ENCODE measurements around the gene ZNF501.

Gene ZNF501

GRCh38 chr3:44729384-44729910 is at the start of gene ZNF501:
TSS of gene ZNF501 (plus strand) at chr3:44729635. CDS start at chr3:44734422, 4,787 bp downstream.
- peak; percentile 57 for DNase-seq

GRCh38 chr3:44680921-44681455 is 48.4 kb upstream of the ZNF501 start:
- DNase-seq: no peak

- no peak for DNase-seq
Measured at GRCh38 chr3:44682182-44682896, 47.1 kb upstream of the ZNF501 start.

DNA sequence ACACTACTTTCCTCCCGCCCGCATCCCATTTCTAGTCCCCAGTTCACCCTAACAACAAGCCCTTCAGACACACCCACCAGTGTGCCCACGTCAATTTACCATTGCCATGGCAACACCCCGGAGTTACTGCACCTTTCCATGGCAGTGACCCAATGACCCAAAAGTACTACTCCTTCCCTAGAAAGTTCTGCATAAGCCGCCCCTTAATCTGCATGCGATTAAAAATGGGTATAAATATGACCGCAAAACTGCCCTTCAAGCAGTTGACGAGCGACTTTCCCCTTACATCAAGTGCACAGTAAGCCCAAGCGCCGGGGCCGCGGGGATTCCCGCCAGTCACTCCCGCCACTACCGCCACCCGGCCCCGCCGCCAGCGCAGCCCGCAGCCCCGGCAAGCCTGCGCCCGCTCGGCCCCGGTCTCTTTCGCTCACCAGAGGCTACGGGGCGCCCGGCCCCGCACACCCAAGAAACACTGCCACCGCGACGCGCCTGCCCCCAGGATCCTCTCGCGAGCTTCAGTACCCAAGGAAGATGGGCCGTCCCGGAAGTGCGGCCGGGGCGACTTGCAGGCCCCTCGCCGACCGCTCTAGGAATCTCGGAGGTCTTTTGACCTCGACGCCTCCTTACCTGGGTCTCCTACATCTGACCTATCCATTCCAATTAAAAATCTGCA is 44.2 kb upstream of the ZNF501 start:
- DNase-seq: peak; percentile 30

- DNase-seq: no peak
Measured at GRCh38 chr3:44687898-44688297, 41.5 kb upstream of the ZNF501 start.

DNA sequence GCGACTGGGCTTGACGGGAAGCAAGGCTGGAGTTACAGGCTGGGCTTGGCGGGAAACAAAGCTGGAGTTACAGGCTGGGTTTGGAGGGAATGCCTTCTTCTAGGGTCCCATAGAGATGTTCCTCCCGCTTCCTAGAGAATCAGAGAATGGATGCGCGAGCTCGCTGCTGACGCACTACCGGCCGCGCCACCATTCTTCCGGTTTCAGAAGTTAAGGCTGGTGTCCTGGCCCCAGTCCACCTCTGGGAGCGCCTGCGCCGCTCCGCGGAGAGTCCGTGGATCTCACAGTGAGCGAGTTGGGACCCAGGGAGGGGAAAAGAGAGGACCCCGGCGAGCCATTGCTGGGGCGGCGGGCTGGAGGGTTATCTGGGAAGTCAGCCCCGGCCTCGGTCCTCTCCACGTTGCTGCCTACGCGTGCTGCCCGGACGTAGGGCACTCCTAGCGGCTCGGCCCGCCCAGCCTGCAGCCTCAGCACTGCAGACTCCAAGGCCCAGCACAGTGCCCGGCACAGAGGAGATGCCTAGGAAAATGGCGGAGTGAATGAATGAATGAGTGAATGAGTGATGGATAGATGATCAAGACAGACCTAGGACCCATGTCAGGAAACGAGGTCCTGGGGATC is 16.9 kb upstream of the ZNF501 start, which contains the start of gene ZNF502:
Gene ZNF502, plus strand, starts transcription at position 206 of the 621 bp plus-strand sequence. CDS start 7,602 bp downstream, outside the sequence.
- peak; percentile 76 for DNase-seq

GRCh38 chr3:44721231-44722102 is 8.0 kb upstream of the ZNF501 start:
- DNase-seq: no peak

DNA sequence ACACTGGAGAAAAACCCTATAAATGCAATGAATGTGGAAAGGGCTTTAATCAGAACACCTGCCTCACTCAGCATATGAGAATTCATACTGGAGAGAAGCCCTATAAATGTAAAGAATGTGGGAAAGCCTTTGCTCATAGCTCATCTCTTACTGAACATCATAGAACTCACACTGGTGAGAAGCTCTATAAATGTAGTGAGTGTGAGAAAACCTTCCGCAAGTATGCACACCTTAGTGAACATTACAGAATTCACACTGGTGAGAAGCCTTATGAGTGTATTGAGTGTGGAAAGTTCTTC is 7.4 kb upstream of the ZNF501 start:
- DNase-seq: no peak

DNA sequence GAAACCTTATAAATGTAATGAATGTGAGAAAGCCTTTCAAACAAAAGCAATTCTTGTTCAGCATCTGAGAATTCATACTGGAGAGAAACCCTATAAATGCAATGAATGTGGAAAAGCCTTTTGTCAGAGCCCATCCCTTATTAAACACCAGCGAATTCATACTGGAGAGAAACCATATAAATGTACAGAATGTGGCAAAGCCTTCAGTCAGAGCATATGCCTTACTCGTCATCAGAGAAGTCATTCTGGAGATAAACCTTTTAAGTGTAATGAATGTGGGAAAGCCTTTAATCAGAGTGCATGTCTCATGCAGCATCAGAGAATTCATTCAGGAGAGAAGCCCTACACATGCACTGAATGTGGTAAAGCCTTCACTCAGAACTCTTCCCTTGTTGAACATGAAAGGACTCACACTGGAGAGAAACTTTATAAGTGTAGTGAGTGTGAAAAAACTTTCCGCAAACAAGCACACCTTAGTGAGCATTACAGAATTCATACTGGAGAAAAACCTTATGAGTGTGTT is 5.3 kb downstream of the ZNF501 start:
- no peak for DNase-seq

DNA sequence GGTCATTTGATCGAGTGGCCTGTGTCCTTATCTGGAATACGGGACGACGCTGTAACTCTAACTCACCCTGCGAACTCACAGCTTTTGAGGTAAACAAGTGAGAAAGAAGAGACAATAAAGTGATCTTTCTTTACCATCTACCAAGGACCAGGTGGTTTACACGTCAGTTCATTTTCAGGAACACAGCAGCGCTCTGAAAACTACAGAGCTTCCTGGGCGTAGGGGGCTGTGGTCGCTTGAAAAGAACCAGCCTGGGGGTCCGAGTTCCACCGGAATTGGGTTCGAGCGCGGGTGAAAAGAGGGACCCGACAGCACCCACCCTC is 31.6 kb downstream of the ZNF501 start:
- no peak for DNase-seq

DNA sequence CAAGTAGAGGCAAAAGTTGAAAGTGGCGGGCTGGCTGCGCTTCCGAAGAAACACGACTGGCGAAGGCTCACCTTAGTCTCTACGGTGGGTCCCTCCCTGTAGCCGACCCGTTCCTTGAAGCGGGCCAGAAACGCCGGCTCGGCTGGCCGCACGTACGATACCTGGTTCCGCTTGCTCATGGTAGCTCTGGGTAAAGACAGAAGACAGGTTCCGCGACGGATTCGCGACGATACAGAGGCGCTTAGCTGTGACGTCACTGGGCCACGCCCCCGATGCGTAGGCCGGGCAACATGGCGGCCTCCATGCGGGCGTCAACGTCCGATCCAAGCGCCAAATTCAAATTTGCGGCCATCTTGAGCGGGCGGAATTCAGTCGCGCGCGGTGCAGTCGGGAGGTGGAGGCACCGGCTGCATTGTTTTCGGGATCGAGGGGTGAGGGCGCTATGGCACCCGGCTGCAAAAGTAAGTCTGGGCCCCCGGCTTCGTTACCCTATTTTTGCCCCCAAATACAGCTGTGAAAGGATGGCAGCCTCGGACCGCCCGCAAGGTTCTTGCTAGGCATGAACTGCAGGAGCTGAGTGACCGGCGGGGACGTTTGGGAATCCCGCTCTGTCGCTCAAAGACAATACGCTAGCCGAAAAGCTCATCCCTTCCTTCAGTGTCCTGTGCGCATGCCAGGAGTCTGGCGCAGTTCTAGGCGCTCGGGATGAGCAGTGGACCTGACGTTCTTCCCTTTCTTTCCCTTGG is 32.2 kb downstream of the ZNF501 start, which contains the start of the genes KIAA1143 and KIF15:
Gene KIAA1143, minus strand, starts transcription at position 196 of the 746 bp plus-strand sequence. Its CDS starts 17 bp downstream, at position 179.
Gene KIF15, plus strand, starts transcription at position 371 of the 746 bp plus-strand sequence. Its CDS starts 72 bp downstream, at position 443.
- peak; percentile 90 for DNase-seq

DNA sequence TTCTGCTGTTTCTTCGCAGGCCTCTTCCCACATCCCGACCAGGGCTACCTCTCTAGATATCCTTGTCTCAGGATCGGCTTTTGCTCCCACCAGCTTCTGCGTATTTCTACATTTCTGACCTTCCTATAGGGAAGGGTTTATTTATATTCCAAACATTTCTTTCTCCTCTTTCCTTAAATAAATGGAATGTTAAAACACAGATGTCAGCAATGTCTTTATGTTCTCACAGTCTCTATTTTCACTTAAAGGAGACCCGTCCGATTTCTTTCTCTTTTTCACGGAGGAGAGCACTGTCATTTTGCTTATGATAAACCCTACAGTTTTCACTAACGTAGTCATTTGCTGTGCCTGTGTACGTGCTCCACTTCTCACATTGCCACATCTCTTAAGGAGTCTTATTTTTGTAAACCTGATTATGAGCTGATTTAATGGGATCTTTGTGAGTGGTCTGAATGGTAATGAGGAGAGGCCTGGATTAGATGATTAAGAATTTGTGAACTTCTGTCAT is 32.8 kb downstream of the ZNF501 start:
- DNase-seq: no peak

DNA sequence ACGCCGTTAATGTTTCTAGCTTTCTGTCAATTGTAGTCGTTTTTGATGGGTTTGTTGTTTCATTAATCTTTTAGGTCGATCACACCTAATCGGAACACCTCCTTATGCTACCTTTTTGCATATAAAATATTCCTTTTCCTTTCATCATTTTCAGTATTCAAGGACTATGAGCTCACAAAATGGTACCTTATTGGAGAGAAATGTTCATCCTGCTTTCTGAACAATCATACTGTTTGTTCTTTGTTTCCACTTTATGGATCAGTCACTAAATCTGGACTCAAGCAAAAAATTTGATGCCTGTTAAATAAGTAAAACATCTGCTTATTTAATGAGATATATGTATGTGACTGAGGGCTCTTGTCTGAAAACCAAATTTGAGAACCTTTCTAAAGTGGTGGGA is 33.3 kb downstream of the ZNF501 start:
- DNase-seq: no peak

GRCh38 chr3:44764248-44764647 is 34.8 kb downstream of the ZNF501 start:
- DNase-seq: no peak

DNA sequence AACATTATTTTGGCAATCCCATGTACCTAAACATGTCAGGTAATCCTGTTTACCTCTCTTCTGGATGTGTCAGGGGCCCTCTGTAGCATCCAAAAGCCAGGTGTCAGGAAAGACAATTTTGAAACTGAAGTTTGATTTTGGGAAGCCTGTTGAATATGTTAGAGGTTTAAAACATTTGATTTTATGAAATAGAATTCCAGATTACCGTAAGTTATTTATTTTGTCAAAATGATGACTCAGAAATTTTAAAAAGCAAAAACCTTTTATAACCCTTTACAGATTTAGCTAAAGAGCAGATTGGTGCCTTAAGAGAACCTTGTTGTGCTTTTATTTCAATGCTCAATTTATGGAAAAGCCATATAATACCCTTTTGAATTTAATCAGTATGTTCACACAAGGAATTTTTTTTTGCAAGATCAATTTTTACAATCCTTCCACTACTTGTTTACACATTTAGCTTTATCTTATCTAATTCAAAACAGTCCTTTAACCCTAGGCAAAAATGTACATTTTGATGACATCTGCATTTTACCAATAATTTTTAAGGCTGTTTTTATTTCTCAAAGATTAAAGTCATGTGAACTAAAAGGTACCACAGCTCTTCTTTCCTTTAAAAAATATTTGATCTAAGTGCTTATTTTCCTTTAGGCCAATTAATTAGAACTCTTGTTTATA is 42.1 kb downstream of the ZNF501 start:
- DNase-seq: no peak

GRCh38 chr3:44772099-44772442 is 42.6 kb downstream of the ZNF501 start:
- no peak for DNase-seq

- no peak for DNase-seq
Measured at GRCh38 chr3:44782891-44783290, 53.5 kb downstream of the ZNF501 start.

Measured in NCI-H2227 treated with DMSO at 0.1 percent for 48 hours (cell line).